NCI-H2107 (cell line): ENCODE measurements around the gene TBL1X.
"Not testable (repeated sequence)": the region's sequence is repeated elsewhere in the genome, so short reads cannot be mapped to it uniquely, and the experiment has no call there.

ENCODE experiments used
- DNase-seq: peaks from one replicate; lab custom pipeline; 2025; lab: John Stamatoyannopoulos, UW

Gene TBL1X

GRCh38 chrX:9459186-9459748 is 5.6 kb upstream of the TBL1X start:
- no peak for DNase-seq

GRCh38 chrX:9461087-9461486 is 3.8 kb upstream of the TBL1X start:
- no peak for DNase-seq

GRCh38 chrX:9462456-9462855 is 2.4 kb upstream of the TBL1X start:
- DNase-seq: no peak

- no peak for DNase-seq
Observed at GRCh38 chrX:9465380-9466123, 694 bp downstream of the TBL1X start.

DNA sequence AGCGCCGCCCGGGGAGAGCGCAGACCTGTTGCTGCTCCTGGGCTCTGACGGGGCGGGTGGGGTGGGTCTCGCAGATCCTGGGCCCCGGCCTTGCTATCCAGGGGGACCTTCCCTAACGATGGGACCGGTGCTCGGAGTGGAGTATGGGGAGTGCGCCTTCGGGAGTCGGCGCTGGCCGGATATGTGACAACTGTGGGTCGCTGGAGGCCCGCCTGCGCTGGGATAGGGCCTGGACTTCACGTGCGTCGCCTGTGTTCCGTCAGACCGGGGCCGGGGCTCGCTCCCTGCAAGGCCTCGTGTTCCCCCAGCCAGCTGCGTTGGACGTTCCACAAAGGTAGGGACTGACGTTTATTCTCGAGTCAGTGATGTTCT is 1.3 kb downstream of the TBL1X start:
- no peak for DNase-seq

- DNase-seq: no peak
Observed at GRCh38 chrX:9466736-9467135, 1.9 kb downstream of the TBL1X start.

GRCh38 chrX:9467146-9467545 is 2.3 kb downstream of the TBL1X start:
- DNase-seq: no peak

DNA sequence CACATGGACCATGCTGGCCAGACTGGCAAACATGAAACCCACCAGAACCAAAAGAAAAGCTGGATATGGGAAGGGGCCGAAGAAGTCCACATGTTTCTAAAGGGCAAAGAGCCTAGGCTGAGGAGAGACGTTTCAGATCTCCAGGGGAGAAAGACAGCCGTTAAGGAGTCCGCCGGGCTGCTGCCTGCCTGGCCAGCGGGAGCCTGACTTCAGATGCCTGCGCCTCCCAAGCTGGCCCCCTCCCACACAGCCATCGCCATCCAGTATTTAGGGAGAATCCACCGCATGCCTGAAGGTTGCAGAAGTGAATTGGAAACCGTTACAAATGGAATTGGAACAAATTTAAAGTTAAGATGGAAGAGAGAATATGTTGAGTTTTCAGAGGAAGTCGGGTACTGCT is 2.9 kb downstream of the TBL1X start:
- DNase-seq: no peak

- DNase-seq: no peak
Observed at GRCh38 chrX:9471571-9471985, 6.7 kb downstream of the TBL1X start.

- no peak for DNase-seq
Observed at GRCh38 chrX:9473708-9474107, 8.8 kb downstream of the TBL1X start.

DNA sequence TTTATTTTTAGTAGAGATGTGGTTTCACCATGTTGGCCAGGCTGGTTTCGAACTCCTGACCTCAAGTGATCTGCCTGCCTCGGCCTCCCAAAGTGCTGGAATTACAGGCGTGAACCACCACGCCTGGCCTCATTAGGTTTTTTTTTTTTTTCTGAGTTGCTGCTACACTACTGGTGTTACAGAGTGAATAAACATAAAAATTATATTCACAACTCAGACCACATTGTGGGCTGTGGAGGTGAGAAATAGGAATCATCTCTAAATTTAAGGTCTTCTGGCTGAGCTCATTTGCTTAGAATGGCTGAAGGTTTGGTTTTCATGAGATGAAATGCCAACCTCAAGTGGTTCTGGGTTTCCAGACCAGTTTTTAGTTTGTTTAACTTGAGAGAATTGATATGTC is 10.6 kb downstream of the TBL1X start:
- not testable (repeated sequence) for DNase-seq

DNA sequence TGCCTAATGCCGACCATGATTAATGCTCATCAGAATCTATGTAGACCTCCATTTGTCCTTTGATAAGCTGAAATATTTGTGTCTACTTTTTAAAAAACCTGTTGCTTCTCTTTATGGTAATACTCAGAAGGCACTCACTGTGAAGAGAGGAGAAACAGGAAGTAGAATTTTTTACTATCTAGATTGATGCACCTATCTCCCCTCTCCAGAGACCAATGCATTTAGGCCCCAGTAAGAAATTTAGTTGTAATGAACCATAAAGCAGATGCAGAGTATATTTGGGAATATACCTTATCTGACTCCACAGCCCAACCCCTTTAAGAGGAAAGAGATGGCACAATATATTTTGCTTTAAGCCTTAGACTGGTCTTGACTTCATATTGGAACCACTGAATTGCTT is 11.1 kb downstream of the TBL1X start:
- DNase-seq: no peak

GRCh38 chrX:9476810-9477575 is 12.1 kb downstream of the TBL1X start:
- no peak for DNase-seq

DNA sequence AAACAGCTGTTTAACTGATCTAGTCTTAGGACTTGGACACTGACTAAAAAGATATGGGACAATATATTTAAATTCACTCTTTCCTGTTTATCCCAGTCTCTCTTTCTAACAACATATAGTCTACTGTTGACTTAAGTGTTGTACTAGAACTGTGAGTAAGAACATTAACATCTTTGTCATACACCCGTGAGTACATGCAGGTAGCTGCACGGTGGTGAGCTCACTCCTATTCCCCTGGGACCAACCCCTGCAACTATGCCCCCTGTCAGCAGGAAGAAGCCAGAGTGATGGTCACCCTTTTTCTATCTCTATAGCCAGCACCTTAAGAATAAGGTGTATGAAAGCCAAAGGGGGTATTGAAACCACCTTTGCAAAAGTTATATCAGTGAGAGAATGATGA is 17.6 kb downstream of the TBL1X start:
- DNase-seq: no peak

DNA sequence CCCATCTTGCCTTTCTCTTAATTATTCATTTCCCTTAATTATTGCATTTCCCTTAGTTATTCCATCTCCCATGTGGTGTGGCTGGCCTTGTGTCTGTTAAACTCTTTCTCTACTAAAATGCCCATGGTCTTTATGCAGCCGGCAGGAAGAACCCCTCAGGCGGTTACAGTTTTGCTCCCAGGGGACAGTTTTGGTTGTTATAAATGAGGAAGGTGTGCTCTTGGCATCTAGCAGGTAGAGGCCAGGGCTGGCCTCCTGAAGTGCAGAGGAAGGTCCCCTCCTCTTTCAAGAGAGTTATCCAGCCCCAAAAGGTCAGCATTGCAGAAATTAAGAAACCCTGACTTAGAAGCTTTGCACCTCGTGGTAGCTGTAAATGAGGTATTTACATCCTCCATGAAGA is 18.0 kb downstream of the TBL1X start:
- DNase-seq: no peak

DNA sequence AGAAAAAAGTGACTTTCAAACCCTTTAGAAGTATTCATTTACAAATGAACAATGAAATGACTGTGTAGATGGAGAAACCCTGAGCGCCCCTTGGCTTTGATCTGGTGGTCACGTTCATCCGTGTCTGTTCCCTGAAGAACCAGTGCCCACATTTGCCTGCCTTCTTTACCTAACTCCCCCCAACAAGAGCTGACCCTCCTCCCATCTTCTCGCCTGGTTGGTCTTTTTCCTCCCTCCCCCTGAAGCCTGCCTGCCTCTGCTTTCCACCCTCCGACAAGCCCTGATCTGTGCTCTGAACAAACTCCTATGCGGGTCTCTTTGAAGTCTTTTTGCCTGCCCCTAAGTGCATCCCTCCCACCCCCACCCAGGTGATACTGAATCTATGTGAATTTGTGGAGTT is 18.5 kb downstream of the TBL1X start:
- no peak for DNase-seq

GRCh38 chrX:9486786-9487387 is 22.0 kb downstream of the TBL1X start:
- no peak for DNase-seq

GRCh38 chrX:9488586-9488985 is 23.7 kb downstream of the TBL1X start:
- no peak for DNase-seq

- DNase-seq: no peak
Observed at GRCh38 chrX:9489234-9489633, 24.4 kb downstream of the TBL1X start.

DNA sequence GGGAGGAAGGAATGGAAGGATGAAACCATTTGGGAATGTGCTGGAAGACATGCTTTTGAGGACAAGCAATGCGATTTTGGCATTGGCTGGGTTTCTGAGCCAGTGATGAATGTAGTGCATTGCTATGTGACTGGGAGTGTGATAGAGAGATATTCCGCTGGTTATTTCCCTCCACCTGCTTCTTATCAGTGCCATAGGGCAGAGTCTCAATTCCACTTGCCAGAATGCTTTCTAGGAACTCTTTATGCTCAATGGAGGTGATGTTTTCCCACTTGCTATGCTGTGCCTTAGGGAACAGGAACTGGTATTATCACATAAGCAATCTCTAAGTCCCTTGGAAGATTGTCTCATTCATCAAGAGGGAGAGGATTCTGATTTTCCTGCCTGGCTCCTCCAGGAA is 28.0 kb downstream of the TBL1X start:
- no peak for DNase-seq

DNA sequence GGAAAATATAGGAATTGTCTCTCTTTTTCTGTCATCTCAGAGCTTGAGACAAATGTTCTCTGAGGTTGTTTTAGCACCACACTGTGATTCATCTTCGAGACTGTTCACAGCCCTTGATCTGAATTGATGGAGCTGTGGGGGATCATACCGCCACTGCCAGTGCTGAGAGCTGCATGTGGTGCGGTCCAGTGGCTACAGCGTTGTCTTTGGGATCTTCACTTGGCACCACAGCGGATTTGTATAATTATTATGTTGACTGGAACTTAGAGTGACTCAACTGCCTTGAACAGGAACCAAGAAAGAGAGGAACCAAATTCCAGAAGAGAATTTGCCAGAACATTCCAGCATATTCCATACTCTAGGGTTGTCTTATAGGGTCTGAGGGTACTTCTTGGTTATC is 29.1 kb downstream of the TBL1X start:
- DNase-seq: no peak

DNA sequence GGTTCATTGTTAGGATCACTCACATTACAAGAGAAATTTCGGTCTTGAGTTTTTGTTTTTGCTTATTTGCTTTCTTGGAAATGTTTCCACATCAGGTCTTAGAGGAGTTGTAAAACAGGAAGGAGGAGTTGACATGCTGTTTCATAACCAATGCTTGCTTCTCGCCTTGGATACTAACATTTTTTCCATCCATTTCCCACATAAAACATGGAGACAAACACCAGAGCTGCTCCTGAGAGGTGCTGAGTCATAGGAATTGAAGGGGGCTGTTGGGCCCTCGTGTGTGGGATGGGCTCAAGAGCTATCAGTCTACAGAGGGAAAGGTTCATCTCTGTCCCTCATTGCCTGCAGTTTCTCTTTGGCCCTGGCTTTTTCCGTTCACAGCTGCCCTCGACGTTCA is 29.9 kb downstream of the TBL1X start:
- no peak for DNase-seq

GRCh38 chrX:9495496-9495895 is 30.6 kb downstream of the TBL1X start:
- no peak for DNase-seq
